Nephron (organoid): ENCODE results near the gene MT1E.

Experiments used
- H3K27ac Mint-ChIP-seq, 3 experiments: 2 replicates each; pipeline ENCODE4 v1.8.0; 2020; ENCODE audit warnings: mixed read lengths in 3 of 3, mild to moderate bottlenecking in 2 of 3, moderate library complexity in 1 of 3
- H3K27me3 Mint-ChIP-seq: 2 replicates; pipeline ENCODE4 v1.8.0; 2021; ENCODE audit warnings: low read depth, mild to moderate bottlenecking, moderate library complexity, mixed read lengths
- H3K36me3 Mint-ChIP-seq: 2 replicates; pipeline ENCODE4 v1.8.0; 2020; ENCODE audit warnings: low read depth, mixed read lengths
- H3K4me1 Mint-ChIP-seq: 2 replicates; pipeline ENCODE4 v1.8.0; 2020; ENCODE audit warnings: mixed read lengths
- H3K4me3 Mint-ChIP-seq, 3 experiments: 2 replicates each; pipeline ENCODE4 v1.8.0; 2020; ENCODE audit warnings: mild to moderate bottlenecking in 3 of 3, mixed read lengths in 3 of 3, moderate library complexity in 2 of 3
- H3K9me3 Mint-ChIP-seq: 2 replicates; pipeline ENCODE4 v1.8.0; 2020; ENCODE audit warnings: mixed read lengths
- CTCF ChIP-seq, 3 experiments: fragments of 200-600 bp; sonication (generic); IDR thresholded peaks; one replicate each; pipeline ENCODE4 v1.5.0; 2021; ENCODE audit warnings: antibody characterized with exemption in 3 of 3; ENCODE audit not compliant: unreplicated experiment in 3 of 3

MT1E gene

GRCh38 chr16:56649271-56649670 lies 23.7 kb downstream of the MT1E start:
- H3K36me3 Mint-ChIP-seq, result no peaks in the 10 kb centered on the region

GRCh38 chr16:56649820-56650219 lies 24.2 kb downstream of the MT1E start:
- H3K9me3 Mint-ChIP-seq, result no peaks in the 10 kb centered on the region
- H3K4me1 Mint-ChIP-seq, result no peaks in the 10 kb centered on the region
- TF ChIP-seq CTCF (IDR thresholded peaks at IDR 0.05; ENCODE audit: unreplicated experiment in 3 of 3), result no peak
- H3K27me3 Mint-ChIP-seq, result peaks cover 99% of the 10 kb centered on the region
- no peak overlapping the region for H3K4me3 Mint-ChIP-seq
- no peaks in the 10 kb centered on the region for H3K36me3 Mint-ChIP-seq
- H3K27ac Mint-ChIP-seq, result no peak overlapping the region

More at GRCh38 chr16:56649271-56649670, 23.7 kb downstream of the MT1E start:
- Mint-ChIP-seq H3K9me3 (no peaks in the 10 kb centered on the region), H3K27me3 (peaks cover 100% of the 10 kb centered on the region), H3K27ac (no peak overlapping the region), H3K4me3 (no peak overlapping the region), H3K4me1 (no peaks in the 10 kb centered on the region)
- no peak for TF ChIP-seq CTCF (IDR thresholded peaks at IDR 0.05; ENCODE audit: unreplicated experiment in 3 of 3)

- H3K27me3 Mint-ChIP-seq, result peaks cover 99% of the 10 kb centered on the region
- no peaks in the 10 kb centered on the region for H3K4me1 Mint-ChIP-seq
- no peaks in the 10 kb centered on the region for H3K9me3 Mint-ChIP-seq
- no peak within 1 kb of the TSS for H3K4me3 Mint-ChIP-seq
- TF ChIP-seq CTCF (IDR thresholded peaks at IDR 0.05; ENCODE audit: unreplicated experiment in 3 of 3), result no peak
- H3K27ac Mint-ChIP-seq, result no peak within 1 kb of the TSS
- H3K36me3 Mint-ChIP-seq, result no peaks in the 10 kb centered on the region
Observed at GRCh38 chr16:56651586-56651985, 26.0 kb downstream of the MT1E start, which contains the start of gene MT1B. Gene MT1B (plus strand): TSS chr16:56651886. CDS start chr16:56651954, 68 bp downstream.

- no peak for TF ChIP-seq CTCF (IDR thresholded peaks at IDR 0.05; ENCODE audit: unreplicated experiment in 3 of 3)
- Mint-ChIP-seq H3K4me3 (no peak overlapping the region), H3K4me1 (no peaks in the 10 kb centered on the region), H3K9me3 (no peaks in the 10 kb centered on the region), H3K36me3 (no peaks in the 10 kb centered on the region), H3K27me3 (peaks cover 99% of the 10 kb centered on the region), H3K27ac (no peak overlapping the region)
Observed at GRCh38 chr16:56652600-56652999, 27.0 kb downstream of the MT1E start.

GRCh38 chr16:56653218-56653617 lies 27.6 kb downstream of the MT1E start:
- Mint-ChIP-seq H3K9me3 (no peaks in the 10 kb centered on the region), H3K27ac (no peak overlapping the region), H3K27me3 (peaks cover 99% of the 10 kb centered on the region), H3K4me1 (peaks cover 5% of the 10 kb centered on the region), H3K4me3 (no peak overlapping the region), H3K36me3 (no peaks in the 10 kb centered on the region)
- no peak for TF ChIP-seq CTCF (IDR thresholded peaks at IDR 0.05; ENCODE audit: unreplicated experiment in 3 of 3)

- no peaks in the 10 kb centered on the region for H3K9me3 Mint-ChIP-seq
- peak within 1 kb of the TSS in 2 of 3 experiments; percentile 28 to 79 for H3K27ac Mint-ChIP-seq
- peaks cover 12% of the 10 kb centered on the region for H3K36me3 Mint-ChIP-seq
- no peak for TF ChIP-seq CTCF (IDR thresholded peaks at IDR 0.05; ENCODE audit: unreplicated experiment in 3 of 3)
- peak within 1 kb of the TSS; percentile 87 to 92 (median 89) for H3K4me3 Mint-ChIP-seq
- peaks cover 99% of the 10 kb centered on the region for H3K27me3 Mint-ChIP-seq
- peaks cover 9% of the 10 kb centered on the region for H3K4me1 Mint-ChIP-seq
Observed at GRCh38 chr16:56657555-56658326, 32.2 kb downstream of the MT1E start, which contains the start of gene MT1F. Gene MT1F (plus strand): TSS chr16:56657959. CDS start chr16:56658059, 100 bp downstream.
